Epithelial cell of esophagus (primary cell): ENCODE results near the gene SORL1.
"Not testable (repeated sequence)": the region's sequence is repeated elsewhere in the genome, so short reads cannot be mapped to it uniquely, and the experiment has no call there.

Experiments
- DNase-seq: peaks from one replicate; pipeline ENCODE4 v3.0.0; 2010; ENCODE audit warnings: low read depth
- H3K4me3 ChIP-seq: 2 replicates; pipeline ENCODE4 v1.5.1; 2011; ENCODE audit warnings: mild to moderate bottlenecking, low read length, control low read depth
- TF ChIP-seq, protein P1 (sequence below): IDR thresholded peaks from 2 replicates; pipeline ENCODE4 v1.5.1; 2011; ENCODE audit warnings: low read depth, mild to moderate bottlenecking, low read length, control low read depth, inconsistent platforms; ENCODE audit not compliant: insufficient read depth; ENCODE audit errors: missing control alignments

Gene SORL1, protein sequence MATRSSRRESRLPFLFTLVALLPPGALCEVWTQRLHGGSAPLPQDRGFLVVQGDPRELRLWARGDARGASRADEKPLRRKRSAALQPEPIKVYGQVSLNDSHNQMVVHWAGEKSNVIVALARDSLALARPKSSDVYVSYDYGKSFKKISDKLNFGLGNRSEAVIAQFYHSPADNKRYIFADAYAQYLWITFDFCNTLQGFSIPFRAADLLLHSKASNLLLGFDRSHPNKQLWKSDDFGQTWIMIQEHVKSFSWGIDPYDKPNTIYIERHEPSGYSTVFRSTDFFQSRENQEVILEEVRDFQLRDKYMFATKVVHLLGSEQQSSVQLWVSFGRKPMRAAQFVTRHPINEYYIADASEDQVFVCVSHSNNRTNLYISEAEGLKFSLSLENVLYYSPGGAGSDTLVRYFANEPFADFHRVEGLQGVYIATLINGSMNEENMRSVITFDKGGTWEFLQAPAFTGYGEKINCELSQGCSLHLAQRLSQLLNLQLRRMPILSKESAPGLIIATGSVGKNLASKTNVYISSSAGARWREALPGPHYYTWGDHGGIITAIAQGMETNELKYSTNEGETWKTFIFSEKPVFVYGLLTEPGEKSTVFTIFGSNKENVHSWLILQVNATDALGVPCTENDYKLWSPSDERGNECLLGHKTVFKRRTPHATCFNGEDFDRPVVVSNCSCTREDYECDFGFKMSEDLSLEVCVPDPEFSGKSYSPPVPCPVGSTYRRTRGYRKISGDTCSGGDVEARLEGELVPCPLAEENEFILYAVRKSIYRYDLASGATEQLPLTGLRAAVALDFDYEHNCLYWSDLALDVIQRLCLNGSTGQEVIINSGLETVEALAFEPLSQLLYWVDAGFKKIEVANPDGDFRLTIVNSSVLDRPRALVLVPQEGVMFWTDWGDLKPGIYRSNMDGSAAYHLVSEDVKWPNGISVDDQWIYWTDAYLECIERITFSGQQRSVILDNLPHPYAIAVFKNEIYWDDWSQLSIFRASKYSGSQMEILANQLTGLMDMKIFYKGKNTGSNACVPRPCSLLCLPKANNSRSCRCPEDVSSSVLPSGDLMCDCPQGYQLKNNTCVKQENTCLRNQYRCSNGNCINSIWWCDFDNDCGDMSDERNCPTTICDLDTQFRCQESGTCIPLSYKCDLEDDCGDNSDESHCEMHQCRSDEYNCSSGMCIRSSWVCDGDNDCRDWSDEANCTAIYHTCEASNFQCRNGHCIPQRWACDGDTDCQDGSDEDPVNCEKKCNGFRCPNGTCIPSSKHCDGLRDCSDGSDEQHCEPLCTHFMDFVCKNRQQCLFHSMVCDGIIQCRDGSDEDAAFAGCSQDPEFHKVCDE (N-terminal part only)

DNA sequence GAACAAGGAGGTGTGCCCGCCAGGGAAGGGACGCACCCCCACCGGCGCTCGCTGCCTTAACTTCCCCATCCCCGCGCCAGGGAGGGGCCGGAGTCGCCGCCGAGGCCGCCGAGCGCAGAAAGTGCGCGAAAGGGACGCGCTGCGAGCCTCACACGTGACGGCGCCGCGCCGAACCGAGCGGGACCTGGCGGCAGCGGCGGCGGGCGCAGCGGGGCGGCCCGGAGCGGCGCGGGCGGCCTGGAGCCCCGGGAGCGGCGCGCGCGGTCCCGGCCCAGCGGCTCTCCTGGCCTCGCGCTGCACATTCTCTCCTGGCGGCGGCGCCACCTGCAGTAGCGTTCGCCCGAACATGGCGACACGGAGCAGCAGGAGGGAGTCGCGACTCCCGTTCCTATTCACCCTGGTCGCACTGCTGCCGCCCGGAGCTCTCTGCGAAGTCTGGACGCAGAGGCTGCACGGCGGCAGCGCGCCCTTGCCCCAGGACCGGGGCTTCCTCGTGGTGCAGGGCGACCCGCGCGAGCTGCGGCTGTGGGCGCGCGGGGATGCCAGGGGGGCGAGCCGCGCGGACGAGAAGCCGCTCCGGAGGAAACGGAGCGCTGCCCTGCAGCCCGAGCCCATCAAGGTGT lies at the start of gene SORL1:
Gene SORL1 (plus strand): TSS at position 329 of the 623 bp plus-strand sequence. CDS start 18 bp downstream, at position 347.
- TF ChIP-seq, protein P1, sequence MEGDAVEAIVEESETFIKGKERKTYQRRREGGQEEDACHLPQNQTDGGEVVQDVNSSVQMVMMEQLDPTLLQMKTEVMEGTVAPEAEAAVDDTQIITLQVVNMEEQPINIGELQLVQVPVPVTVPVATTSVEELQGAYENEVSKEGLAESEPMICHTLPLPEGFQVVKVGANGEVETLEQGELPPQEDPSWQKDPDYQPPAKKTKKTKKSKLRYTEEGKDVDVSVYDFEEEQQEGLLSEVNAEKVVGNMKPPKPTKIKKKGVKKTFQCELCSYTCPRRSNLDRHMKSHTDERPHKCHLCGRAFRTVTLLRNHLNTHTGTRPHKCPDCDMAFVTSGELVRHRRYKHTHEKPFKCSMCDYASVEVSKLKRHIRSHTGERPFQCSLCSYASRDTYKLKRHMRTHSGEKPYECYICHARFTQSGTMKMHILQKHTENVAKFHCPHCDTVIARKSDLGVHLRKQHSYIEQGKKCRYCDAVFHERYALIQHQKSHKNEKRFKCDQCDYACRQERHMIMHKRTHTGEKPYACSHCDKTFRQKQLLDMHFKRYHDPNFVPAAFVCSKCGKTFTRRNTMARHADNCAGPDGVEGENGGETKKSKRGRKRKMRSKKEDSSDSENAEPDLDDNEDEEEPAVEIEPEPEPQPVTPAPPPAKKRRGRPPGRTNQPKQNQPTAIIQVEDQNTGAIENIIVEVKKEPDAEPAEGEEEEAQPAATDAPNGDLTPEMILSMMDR, result peak; percentile 56
- H3K4me3 ChIP-seq, result peak within 1 kb of the TSS; percentile 67
- peak; percentile 74 for DNase-seq

DNA sequence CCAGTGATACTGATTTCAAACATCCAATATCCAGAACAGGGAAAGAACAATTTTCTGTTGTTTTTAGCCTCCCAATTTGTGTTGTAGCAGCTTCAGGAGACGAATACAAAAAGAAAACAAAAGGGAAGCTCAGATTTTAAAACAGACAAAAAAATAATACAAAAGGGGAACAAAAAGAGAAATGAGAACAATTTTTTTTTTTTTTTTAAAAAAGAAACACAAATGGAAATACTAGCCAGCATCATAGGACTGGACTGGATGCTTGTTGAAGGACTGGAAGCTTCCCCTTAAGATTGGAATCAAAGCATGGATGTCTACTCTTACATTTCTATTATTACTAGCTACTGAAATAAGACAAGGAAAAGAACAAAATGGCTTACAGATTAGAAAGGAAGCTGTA lies 46.5 kb upstream of the SORL1 start:
- TF ChIP-seq, protein P1, result no peak
- H3K4me3 ChIP-seq, result no peak overlapping the region
- no peak for DNase-seq

DNA sequence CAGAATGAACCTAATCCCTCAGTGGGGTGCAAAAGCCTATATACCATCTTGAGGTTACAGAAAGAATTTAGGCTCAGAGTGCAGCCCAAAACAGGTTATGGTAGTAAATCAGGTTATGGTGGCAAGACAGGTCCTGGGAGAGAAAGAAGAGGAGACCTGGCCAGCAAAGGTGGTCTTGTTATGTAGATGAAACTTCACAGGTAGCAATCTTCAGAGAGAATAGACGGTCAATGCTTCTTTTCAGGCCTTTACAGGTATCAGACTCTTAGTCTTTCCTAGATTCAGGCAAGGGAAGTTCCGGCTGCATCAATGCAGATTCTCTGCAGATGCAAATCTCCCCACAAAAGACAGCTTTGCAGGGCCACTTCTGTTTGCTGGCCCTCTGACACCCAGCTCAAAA lies 45.8 kb upstream of the SORL1 start:
- no peak for DNase-seq
- TF ChIP-seq, protein P1, result no peak
- no peak overlapping the region for H3K4me3 ChIP-seq

GRCh38 chr11:121408830-121409229 lies 43.3 kb upstream of the SORL1 start:
- no peak overlapping the region for H3K4me3 ChIP-seq
- no peak for DNase-seq
- TF ChIP-seq, protein P1, result no peak

DNA sequence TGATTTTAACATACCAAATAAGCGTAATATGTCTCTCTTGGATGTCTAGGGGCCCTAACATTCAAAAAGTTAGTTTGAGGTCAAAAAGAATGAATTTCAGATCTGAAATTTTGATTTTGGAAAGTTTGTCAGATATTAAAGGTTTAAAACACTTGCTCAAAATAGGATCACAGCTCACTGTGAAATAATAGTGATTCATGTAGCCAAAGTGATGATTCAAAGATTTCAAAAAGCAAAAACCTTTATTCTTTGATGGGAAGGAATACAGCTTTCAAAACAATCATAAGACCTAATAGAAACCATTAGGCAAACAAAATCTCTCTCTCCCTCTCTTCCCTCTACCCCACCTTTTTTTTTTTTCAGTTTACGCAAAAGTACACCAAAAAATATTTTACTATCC lies 42.1 kb upstream of the SORL1 start:
- DNase-seq, H3K4me3 ChIP-seq: not testable (repeated sequence)

- not testable (repeated sequence) for DNase-seq, H3K4me3 ChIP-seq
Observed at GRCh38 chr11:121411330-121411729, 40.8 kb upstream of the SORL1 start.

GRCh38 chr11:121412000-121412587 lies 40.0 kb upstream of the SORL1 start:
- no peak overlapping the region for H3K4me3 ChIP-seq
- TF ChIP-seq, protein P1, result no peak
- no peak for DNase-seq
